GM08714 (cell line): ENCODE results near the gene MSL1.

Experiments used
- H3K4me3 ChIP-seq: fragments of 200-500 bp; sonication (Bioruptor generic); 2 replicates; pipeline ENCODE4 v1.5.1; 2014; ENCODE audit warnings: mild to moderate bottlenecking, low read length, inconsistent platforms
- ZNF274 ChIP-seq: IDR thresholded peaks from 2 replicates; pipeline ENCODE4 v1.6.1; 2012; ENCODE audit warnings: mild to moderate bottlenecking, low read depth, low read length

Gene MSL1

GRCh38 chr17:40178021-40178601, 56.3 kb downstream of the MSL1 start:
- H3K4me3 ChIP-seq = no peak overlapping the region

GRCh38 chr17:40178660-40179059, 56.9 kb downstream of the MSL1 start:
- no peak for TF ChIP-seq ZNF274
- no peak overlapping the region for H3K4me3 ChIP-seq

More at GRCh38 chr17:40178021-40178601, 56.3 kb downstream of the MSL1 start:
- no peak for TF ChIP-seq ZNF274

GRCh38 chr17:40179923-40180659, 58.3 kb downstream of the MSL1 start:
- no peak overlapping the region for H3K4me3 ChIP-seq
- TF ChIP-seq ZNF274 = no peak

- no peak overlapping the region for H3K4me3 ChIP-seq
- TF ChIP-seq ZNF274 = no peak
Observed at GRCh38 chr17:40180694-40181093, 58.9 kb downstream of the MSL1 start.

GRCh38 chr17:40181205-40181604, 59.4 kb downstream of the MSL1 start:
- no peak overlapping the region for H3K4me3 ChIP-seq
- TF ChIP-seq ZNF274 = no peak

- TF ChIP-seq ZNF274 = no peak
Observed at GRCh38 chr17:40182606-40183005, 60.8 kb downstream of the MSL1 start.

More at GRCh38 chr17:40182606-40183005, 60.8 kb downstream of the MSL1 start:
- H3K4me3 ChIP-seq = no peak overlapping the region
